ENCODE measurements around the gene ASRGL1.
"Not testable (repeated sequence)": the region's sequence is repeated elsewhere in the genome, so short reads cannot be mapped to it uniquely, and the experiment has no call there.

The ASRGL1 gene

GRCh38 chr11:62337303-62338181 is at the start of gene ASRGL1:
Gene ASRGL1, plus strand, starts transcription at chr11:62337448. Its CDS starts 530 bp downstream, at chr11:62337978.
- DNase-seq = peak; percentile 72

- no peak for DNase-seq
Measured at GRCh38 chr11:62295504-62295903, 41.7 kb upstream of the ASRGL1 start.

- no peak for DNase-seq
Measured at GRCh38 chr11:62298975-62299374, 38.3 kb upstream of the ASRGL1 start, which contains the start of gene SCGB1D4. Gene SCGB1D4, minus strand, starts transcription at chr11:62299075. Its CDS starts 65 bp downstream, at chr11:62299010.

- no peak for DNase-seq
Measured at GRCh38 chr11:62306227-62306626, 31.0 kb upstream of the ASRGL1 start.

GRCh38 chr11:62307950-62308349 is 29.3 kb upstream of the ASRGL1 start:
- no peak for DNase-seq

- no peak for DNase-seq
Measured at GRCh38 chr11:62309991-62310390, 27.3 kb upstream of the ASRGL1 start.

- no peak for DNase-seq
Measured at GRCh38 chr11:62315431-62315830, 21.8 kb upstream of the ASRGL1 start.

GRCh38 chr11:62322524-62322923 is 14.7 kb upstream of the ASRGL1 start:
- no peak for DNase-seq

- peak; percentile 74 for DNase-seq
Measured at GRCh38 chr11:62324731-62325556, 12.3 kb upstream of the ASRGL1 start.

GRCh38 chr11:62325781-62326180 is 11.5 kb upstream of the ASRGL1 start:
- DNase-seq = not testable (repeated sequence)

GRCh38 chr11:62326719-62327118 is 10.5 kb upstream of the ASRGL1 start:
- not testable (repeated sequence) for DNase-seq

GRCh38 chr11:62327541-62327940 is 9.7 kb upstream of the ASRGL1 start:
- DNase-seq = not testable (repeated sequence)

- DNase-seq = not testable (repeated sequence)
Measured at GRCh38 chr11:62331264-62331663, 6.0 kb upstream of the ASRGL1 start.

- no peak for DNase-seq
Measured at GRCh38 chr11:62333768-62334167, 3.5 kb upstream of the ASRGL1 start.

- not testable (repeated sequence) for DNase-seq
Measured at GRCh38 chr11:62336949-62337302, 322 bp upstream of the ASRGL1 start.

- DNase-seq = no peak
Measured at GRCh38 chr11:62338218-62338617, 970 bp downstream of the ASRGL1 start.

GRCh38 chr11:62340269-62340901 is 3.1 kb downstream of the ASRGL1 start:
- DNase-seq = peak; percentile 59

GRCh38 chr11:62341588-62341987 is 4.3 kb downstream of the ASRGL1 start:
- DNase-seq = no peak

GRCh38 chr11:62343646-62344190 is 6.5 kb downstream of the ASRGL1 start:
- not testable (repeated sequence) for DNase-seq

GRCh38 chr11:62344210-62344609 is 7.0 kb downstream of the ASRGL1 start:
- no peak for DNase-seq

GRCh38 chr11:62345861-62346260 is 8.6 kb downstream of the ASRGL1 start:
- DNase-seq = no peak

GRCh38 chr11:62352355-62353336 is 15.4 kb downstream of the ASRGL1 start:
- DNase-seq = peak; percentile 54
